DND-41 (cell line): ENCODE measurements around the gene SMARCD3.

ENCODE experiments used
- ATAC-seq: fragments of 200-7000 bp; cut with Tn5 transposase; 3 replicates; pipeline ENCODE4 v1.9.1; 2021; ENCODE audit warnings: low read depth; ENCODE audit not compliant: insufficient read depth
- DNase-seq: peaks from one replicate; pipeline ENCODE4 v3.0.0-alpha.2; 2020
- H2AFZ ChIP-seq: 2 replicates; pipeline ENCODE4 v1.6.0; 2012; ENCODE audit warnings: low read depth, low read length
- H3K27ac ChIP-seq: 2 replicates; pipeline ENCODE4 v1.5.1; 2012; ENCODE audit warnings: low read length, inconsistent platforms
- H3K27me3 ChIP-seq: fragments of 200-600 bp; sonication (generic); 2 replicates; pipeline ENCODE4 v1.6.0; 2012; ENCODE audit warnings: low read length, mild to moderate bottlenecking, inconsistent platforms; ENCODE audit not compliant: insufficient read depth, poor library complexity
- H3K36me3 ChIP-seq: 2 replicates; pipeline ENCODE4 v1.5.1; 2012; ENCODE audit warnings: low read length, inconsistent platforms; ENCODE audit not compliant: insufficient read depth
- H3K4me1 ChIP-seq: 2 replicates; pipeline ENCODE4 v1.5.1; 2012; ENCODE audit warnings: mild to moderate bottlenecking, low read length; ENCODE audit not compliant: insufficient read depth
- H3K4me2 ChIP-seq: 2 replicates; pipeline ENCODE4 v1.6.0; 2012; ENCODE audit warnings: mild to moderate bottlenecking, moderate library complexity, low read length, inconsistent platforms; ENCODE audit not compliant: insufficient read depth
- H3K4me3 ChIP-seq, 2 experiments: fragments of 200-600 bp in 1 of 2; shearing (Covaris generic) in 1 of 2; 2 replicates each; pipeline ENCODE4 v1.5.1; 2012 to 2016; ENCODE audit warnings: inconsistent platforms in 2 of 2, low read length in 2 of 2, mild to moderate bottlenecking in 2 of 2, low read depth in 1 of 2, moderate library complexity in 1 of 2
- H3K79me2 ChIP-seq: 2 replicates; pipeline ENCODE4 v1.6.0; 2012; ENCODE audit warnings: low read length, inconsistent platforms; ENCODE audit not compliant: insufficient read depth
- H3K9ac ChIP-seq: 2 replicates; pipeline ENCODE4 v1.6.0; 2012; ENCODE audit warnings: low read depth, mild to moderate bottlenecking, inconsistent platforms, low read length, moderate library complexity
- H3K9me3 ChIP-seq: 2 replicates; pipeline ENCODE4 v1.5.1; 2012; ENCODE audit warnings: low read length, moderate library complexity, mild to moderate bottlenecking, inconsistent platforms; ENCODE audit not compliant: insufficient read depth, severe bottlenecking
- H4K20me1 ChIP-seq: 2 replicates; pipeline ENCODE4 v1.6.0; 2012; ENCODE audit warnings: low read length; ENCODE audit not compliant: insufficient read depth
- EZH2 ChIP-seq: IDR thresholded peaks from 3 replicates; pipeline ENCODE4 v1.6.1; 2012; ENCODE audit warnings: borderline replicate concordance, low read depth, mild to moderate bottlenecking, moderate library complexity, low read length, inconsistent platforms; ENCODE audit not compliant: severe bottlenecking
- TF ChIP-seq, protein P1 (sequence below): IDR thresholded peaks from 2 replicates; pipeline ENCODE4 v1.5.1; 2012; ENCODE audit warnings: borderline replicate concordance, low read length, moderate library complexity, mild to moderate bottlenecking; ENCODE audit not compliant: poor library complexity, severe bottlenecking; ENCODE audit errors: extremely low read depth

Gene SMARCD3

DNA sequence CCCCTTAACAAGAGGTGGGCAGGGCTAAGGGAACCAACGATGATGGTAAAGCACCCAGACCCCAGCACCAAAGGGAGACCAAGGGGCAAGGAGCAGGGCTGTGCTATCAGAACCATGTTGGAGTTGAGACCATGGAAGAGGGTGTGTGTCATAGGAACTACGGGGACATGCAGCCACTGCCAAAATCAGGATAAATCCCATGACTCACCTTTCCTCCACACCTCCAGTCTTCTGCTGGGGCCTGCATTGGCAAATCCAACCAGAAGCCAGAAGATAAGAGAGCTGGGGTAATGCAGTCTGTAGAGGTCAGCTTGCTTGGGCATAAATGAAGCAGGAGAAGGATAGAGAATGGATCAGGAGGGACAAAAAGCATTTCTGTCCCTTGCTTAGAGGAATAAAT lies 42.7 kb upstream of the SMARCD3 start:
- Histone ChIP-seq H3K4me1 (no peaks in the 10 kb centered on the region), H3K27ac (no peak overlapping the region), H3K4me3 (no peak overlapping the region), H3K36me3 (no peaks in the 10 kb centered on the region), H2AFZ (no peak overlapping the region), H3K4me2 (no peak overlapping the region), H3K79me2 (no peaks in the 10 kb centered on the region), H3K27me3 (peaks cover 37% of the 10 kb centered on the region), H3K9ac (no peak overlapping the region), H3K9me3 (no peaks in the 10 kb centered on the region), H4K20me1 (no peaks in the 10 kb centered on the region)
- no peak for DNase-seq
- no peak for ATAC-seq
- TF ChIP-seq, protein P1, sequence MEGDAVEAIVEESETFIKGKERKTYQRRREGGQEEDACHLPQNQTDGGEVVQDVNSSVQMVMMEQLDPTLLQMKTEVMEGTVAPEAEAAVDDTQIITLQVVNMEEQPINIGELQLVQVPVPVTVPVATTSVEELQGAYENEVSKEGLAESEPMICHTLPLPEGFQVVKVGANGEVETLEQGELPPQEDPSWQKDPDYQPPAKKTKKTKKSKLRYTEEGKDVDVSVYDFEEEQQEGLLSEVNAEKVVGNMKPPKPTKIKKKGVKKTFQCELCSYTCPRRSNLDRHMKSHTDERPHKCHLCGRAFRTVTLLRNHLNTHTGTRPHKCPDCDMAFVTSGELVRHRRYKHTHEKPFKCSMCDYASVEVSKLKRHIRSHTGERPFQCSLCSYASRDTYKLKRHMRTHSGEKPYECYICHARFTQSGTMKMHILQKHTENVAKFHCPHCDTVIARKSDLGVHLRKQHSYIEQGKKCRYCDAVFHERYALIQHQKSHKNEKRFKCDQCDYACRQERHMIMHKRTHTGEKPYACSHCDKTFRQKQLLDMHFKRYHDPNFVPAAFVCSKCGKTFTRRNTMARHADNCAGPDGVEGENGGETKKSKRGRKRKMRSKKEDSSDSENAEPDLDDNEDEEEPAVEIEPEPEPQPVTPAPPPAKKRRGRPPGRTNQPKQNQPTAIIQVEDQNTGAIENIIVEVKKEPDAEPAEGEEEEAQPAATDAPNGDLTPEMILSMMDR, result no peak
- TF ChIP-seq EZH2, result no peak

DNA sequence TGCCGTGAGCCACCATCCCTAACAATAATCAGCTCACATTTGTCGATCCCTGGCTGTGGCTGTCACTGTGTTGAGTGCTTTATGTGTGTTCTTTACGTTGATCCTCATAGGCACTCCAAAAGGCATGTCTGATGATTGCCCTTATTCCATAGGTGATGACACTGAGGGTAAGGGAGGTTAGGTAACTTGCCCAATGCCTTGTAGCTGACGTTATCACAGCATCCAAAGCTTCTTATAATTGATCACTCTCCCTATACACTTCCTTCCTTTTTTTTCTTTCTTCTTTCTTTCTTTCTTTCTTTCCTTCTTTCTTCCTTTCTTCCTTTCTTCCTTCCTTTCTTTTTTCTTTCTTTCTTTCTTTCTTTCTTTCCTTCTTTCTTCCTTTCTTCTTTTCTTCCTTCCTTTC lies 41.9 kb upstream of the SMARCD3 start:
- no peak overlapping the region for H3K9ac ChIP-seq
- H2AFZ ChIP-seq, result no peak overlapping the region
- no peak for TF ChIP-seq EZH2
- TF ChIP-seq, protein P1, result no peak
- no peaks in the 10 kb centered on the region for H3K9me3 ChIP-seq
- H4K20me1 ChIP-seq, result no peaks in the 10 kb centered on the region
- DNase-seq, result no peak
- H3K4me1 ChIP-seq, result no peaks in the 10 kb centered on the region
- H3K4me3 ChIP-seq, result no peak overlapping the region
- ATAC-seq, result no peak
- H3K4me2 ChIP-seq, result no peak overlapping the region
- peaks cover 37% of the 10 kb centered on the region for H3K27me3 ChIP-seq
- H3K36me3 ChIP-seq, result no peaks in the 10 kb centered on the region
- no peaks in the 10 kb centered on the region for H3K79me2 ChIP-seq
- H3K27ac ChIP-seq, result no peak overlapping the region

DNA sequence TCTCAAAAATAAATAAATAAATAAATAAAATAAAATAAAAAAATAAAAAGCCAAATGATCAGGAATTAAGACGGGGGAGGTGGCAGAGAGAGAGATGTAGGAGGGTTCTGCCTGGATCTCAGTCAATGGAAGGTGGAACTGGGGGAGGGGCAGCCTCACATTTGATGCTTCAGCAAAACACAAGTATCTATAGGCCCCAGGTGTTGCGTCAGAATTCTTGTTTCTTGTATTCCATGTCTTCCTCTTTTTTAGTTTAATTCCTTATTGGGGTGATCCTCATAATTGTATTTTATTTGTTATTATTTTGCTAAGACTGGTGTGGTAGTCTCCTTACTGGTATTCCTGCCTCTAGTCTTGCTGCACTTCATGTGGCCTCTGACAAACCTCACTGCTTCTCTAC lies 41.4 kb upstream of the SMARCD3 start:
- H2AFZ ChIP-seq, result no peak overlapping the region
- H3K4me2 ChIP-seq, result no peak overlapping the region
- H3K36me3 ChIP-seq, result no peaks in the 10 kb centered on the region
- H3K4me1 ChIP-seq, result no peaks in the 10 kb centered on the region
- DNase-seq (no peak), ATAC-seq (no peak)
- no peaks in the 10 kb centered on the region for H3K79me2 ChIP-seq
- H3K27me3 ChIP-seq, result peaks cover 35% of the 10 kb centered on the region
- H4K20me1 ChIP-seq, result no peaks in the 10 kb centered on the region
- TF ChIP-seq, protein P1, result no peak
- TF ChIP-seq EZH2, result no peak
- no peak overlapping the region for H3K4me3 ChIP-seq
- no peak overlapping the region for H3K9ac ChIP-seq
- no peaks in the 10 kb centered on the region for H3K9me3 ChIP-seq
- H3K27ac ChIP-seq, result no peak overlapping the region

DNA sequence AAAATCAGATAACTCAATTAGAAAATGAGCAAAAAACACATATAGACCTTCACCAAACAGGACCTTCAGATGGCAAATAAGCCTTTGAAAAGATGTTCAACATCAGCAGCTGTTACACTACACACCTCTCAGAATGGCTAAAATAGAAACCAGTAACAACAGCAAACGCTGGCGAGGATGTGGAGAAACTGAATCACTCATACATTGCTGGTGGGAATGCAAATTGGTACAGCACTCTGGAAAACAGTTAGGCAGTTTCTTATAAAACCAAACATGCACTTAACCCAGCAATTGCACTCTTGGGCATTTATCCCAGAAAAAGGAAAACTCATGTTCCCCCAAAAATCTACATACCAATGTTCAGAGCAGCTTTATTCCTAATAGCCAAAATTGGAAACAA lies 37.7 kb upstream of the SMARCD3 start:
- DNase-seq, result no peak
- H3K27me3 ChIP-seq, result peaks cover 26% of the 10 kb centered on the region

More for the DNA sequence above, 37.7 kb upstream of the SMARCD3 start:
- no peak for ATAC-seq
- H3K4me1 ChIP-seq, result no peaks in the 10 kb centered on the region
- no peak overlapping the region for H3K4me2 ChIP-seq
- H3K27ac ChIP-seq, result no peak overlapping the region
- H3K9me3 ChIP-seq, result no peaks in the 10 kb centered on the region
- H3K79me2 ChIP-seq, result no peaks in the 10 kb centered on the region
- no peaks in the 10 kb centered on the region for H4K20me1 ChIP-seq
- no peaks in the 10 kb centered on the region for H3K36me3 ChIP-seq
- no peak overlapping the region for H3K4me3 ChIP-seq
- no peak for TF ChIP-seq EZH2
- TF ChIP-seq, protein P1, result no peak
- no peak overlapping the region for H3K9ac ChIP-seq
- no peak overlapping the region for H2AFZ ChIP-seq
